HepG2 (cell line): ENCODE measurements around the gene PRSS38. TPM values are rescaled to one million over a fixed set of nuclear protein-coding genes. Genes with fewer than 3 reads are reported as not detected.

Experiments
- ATAC-seq: fragments of 200-7000 bp; cut with Tn5 transposase; 3 replicates; pipeline ENCODE4 v1.9.1; 2020; ENCODE audit warnings: mild to moderate bottlenecking, moderate library complexity
- BruUV-seq: library from RNA; stranded (reverse); fragments of 400-500 nt; replicated peaks from 2 replicates; lab custom pipeline; 2021; lab: Mats Ljungman, UMichigan
- CTCF ChIA-PET: fragments of 300-600 bp; formaldehyde crosslinking; extraction: SDS; loops from one replicate; lab custom pipeline; 2021; ENCODE audit warnings: low total read pairs, inconsistent platforms, low intra/inter-chr PET ratio; lab: Yijun Ruan, JAX
- POLR2A ChIA-PET: fragments of 350-600 bp; sonication (Branson Sonifier 250); formaldehyde crosslinking; loops from one replicate; lab custom pipeline; 2020; ENCODE audit warnings: antibody characterized with exemption, inconsistent platforms; lab: Yijun Ruan, JAX
- DNase-seq: peaks from one replicate; pipeline ENCODE4 v3.0.0-alpha.2; 2015; ENCODE audit warnings: low spot score
- FAIRE-seq: peaks from 3 replicates; lab custom pipeline; 2011; peaks lifted over from hg19 to GRCh38; lab: Jason Lieb, UNC
- H2AFZ ChIP-seq: one replicate; pipeline ENCODE4 v1.6.1; 2011; ENCODE audit warnings: low read length, inconsistent platforms
- H3K27ac ChIP-seq: fragments of 300-600 bp; 3 replicates; pipeline ENCODE4 v1.8.0; 2011; ENCODE audit warnings: mixed run types, mild to moderate bottlenecking, mixed read lengths, low read length, inconsistent platforms; ENCODE audit not compliant: insufficient read depth; ENCODE audit errors: extremely low read length
- H3K27me3 ChIP-seq, 2 experiments: fragments of 200-600 bp in 1 of 2; 2 replicates in 1 of 2; 3 replicates in 1 of 2; pipeline versions ENCODE4 v1.6.0 to v1.8.0; 2011; ENCODE audit warnings: low read length in 2 of 2, mild to moderate bottlenecking in 2 of 2, moderate library complexity in 2 of 2, inconsistent platforms in 1 of 2; ENCODE audit not compliant: insufficient read depth in 2 of 2, control insufficient read depth in 1 of 2
- H3K36me3 ChIP-seq, 2 experiments: fragments of 200-600 bp in 1 of 2; replicated peaks in 1 of 2; 2 replicates in 1 of 2; 3 replicates in 1 of 2; pipeline versions ENCODE4 v1.5.1 to v1.8.0; 2011; ENCODE audit warnings: low read length in 2 of 2, inconsistent platforms in 1 of 2; ENCODE audit not compliant: insufficient read depth in 2 of 2, control insufficient read depth in 1 of 2
- H3K4me1 ChIP-seq: 2 replicates; pipeline ENCODE4 v1.5.1; 2012; ENCODE audit warnings: low read length, inconsistent platforms; ENCODE audit not compliant: insufficient read depth
- H3K4me2 ChIP-seq: 2 replicates; pipeline ENCODE4 v1.6.0; 2011; ENCODE audit warnings: low read depth, low read length, inconsistent platforms
- H3K4me3 ChIP-seq, 3 experiments: fragments of 200-600 bp in 1 of 3; sonication (generic), shearing (Covaris generic) in 1 of 3; replicated peaks in 1 of 3; 2 replicates each; pipeline ENCODE4 v1.5.1; 2011 to 2016; ENCODE audit warnings: low read length in 3 of 3, inconsistent platforms in 2 of 3, low read depth in 2 of 3, mild to moderate bottlenecking in 2 of 3, control low read depth in 1 of 3, mixed read lengths in 1 of 3; ENCODE audit not compliant: insufficient read depth in 1 of 3
- H3K79me2 ChIP-seq: one replicate; pipeline ENCODE4 v1.6.1; 2011; ENCODE audit warnings: low read length, inconsistent platforms; ENCODE audit not compliant: insufficient read depth
- H3K9ac ChIP-seq: 2 replicates; pipeline ENCODE4 v1.6.0; 2011; ENCODE audit warnings: mild to moderate bottlenecking, low read depth, low read length, inconsistent platforms; ENCODE audit not compliant: insufficient read depth
- H3K9me3 ChIP-seq: 2 replicates; pipeline ENCODE4 v1.5.1; 2012; ENCODE audit warnings: mild to moderate bottlenecking, low read length
- H4K20me1 ChIP-seq: 2 replicates; pipeline ENCODE4 v1.6.0; 2011; ENCODE audit warnings: inconsistent platforms, mild to moderate bottlenecking, low read length, moderate library complexity; ENCODE audit not compliant: insufficient read depth
- ZHX2 ChIP-seq, 2 experiments: sonication (generic) in 1 of 2; formaldehyde crosslinking in 1 of 2; IDR thresholded peaks; 2 replicates each; pipeline versions ENCODE4 v1.6.1 to v1.9.0; 2014 to 2022; ENCODE audit warnings: antibody characterized with exemption in 1 of 2, borderline replicate concordance in 1 of 2, inconsistent platforms in 1 of 2, low read depth in 1 of 2, missing genetic modification reagents in 1 of 2
- WGBS: methylation state at CpG from one replicate; pipeline ENCODE4 v1.1.6; 2017; ENCODE audit warnings: low lambda C conversion rate; 5-methylcytosine and 5-hydroxymethylcytosine counted together
- in situ Hi-C: cut with HindIII; loops from 2 replicates; pipeline ENCODE4 v1.10.0; 2017; ENCODE audit warnings: low pct_unique_long_range_greater_than_20kb; ENCODE audit not compliant: extremely low pct_ligation_motif_present
- intact Hi-C: fragments of 100-400 bp; cut with micrococcal nuclease; formaldehyde crosslinking; loops from one replicate; pipeline ENCODE4 v1.10.0; 2022; ENCODE audit not compliant: unreplicated experiment
- polyA plus RNA-seq, 8 experiments: library from polyadenylated mRNA; depleted of rRNA in 3 of 8; stranded (reverse) in 7 of 8; unstranded in 1 of 8; fragments of >200 nt; fragmentation: Illumina TruSeq in 4 of 8; extraction: Trizol in 4 of 8; gene quantifications; 2 replicates each; pipeline versions ENCODE4 v1.2.1 to v1.2.3, GENCODE V29; 2011 to 2016; ENCODE audit warnings: low read depth in 4 of 8, missing spikeins in 1 of 8, mixed read lengths in 1 of 8; ENCODE audit not compliant: insufficient read depth in 1 of 8
- total RNA-seq, 5 experiments: library from RNA; depleted of rRNA; stranded (reverse); fragments of >200 nt; fragmentation: Illumina TruSeq; extraction: Trizol; gene quantifications; 2 replicates each; pipeline ENCODE4 v1.2.3, GENCODE V29; 2016; ENCODE audit warnings: low read depth in 1 of 5

PRSS38 gene
- total and polyA plus RNA-seq, 2 of the 13 experiments (the other 11 are each of a cell fraction or from before 2014, with no cell fraction given): not detected

GRCh38 chr1:227813962-227814361 lies 1.5 kb upstream of the PRSS38 start:
- H3K4me2 ChIP-seq: no peak overlapping the region
- no peaks in the 10 kb centered on the region for H3K79me2 ChIP-seq
- no peak for ATAC-seq
- no peaks in the 10 kb centered on the region for H3K4me1 ChIP-seq
- H3K27ac ChIP-seq: no peak overlapping the region
- H3K9ac ChIP-seq: no peak overlapping the region
- no peaks in the 10 kb centered on the region for H3K36me3 ChIP-seq
- CTCF ChIA-PET: no interaction called here
- in situ Hi-C loops (no loop called here), intact Hi-C loops (no loop called here)
- peaks cover 23% of the 10 kb centered on the region for H3K9me3 ChIP-seq
- WGBS: no CpG with 5 or more reads among the region's 2 CpGs
- BruUV-seq: no TSS peak
- H3K27me3 ChIP-seq: no peaks in the 10 kb centered on the region; a peak in 1 of 5 replicates
- no peaks in the 10 kb centered on the region for H4K20me1 ChIP-seq
- DNase-seq: no peak
- no peak for FAIRE-seq
- H2AFZ ChIP-seq: no peak overlapping the region
- H3K4me3 ChIP-seq: no peak overlapping the region
- POLR2A ChIA-PET: no interaction called here
- TF ChIP-seq ZHX2 (IDR thresholded peaks at IDR 0.05; ENCODE audit: low read depth) (no peak), ZHX2 (CRISPR knock-in tag; IDR thresholded peaks at IDR 0.05; ENCODE audit: borderline replicate concordance) (no peak)
